ENCODE measurements around the gene PTPN20. TPM values are rescaled to one million over a fixed set of nuclear protein-coding genes. Genes with fewer than 3 reads are reported as not detected.
A peak's percentile ranks its signal among the peaks of the same experiment; 100 is the strongest.

The PTPN20 gene
- total RNA-seq, 1 donor from 2014 or later = 18.8 TPM

DNA sequence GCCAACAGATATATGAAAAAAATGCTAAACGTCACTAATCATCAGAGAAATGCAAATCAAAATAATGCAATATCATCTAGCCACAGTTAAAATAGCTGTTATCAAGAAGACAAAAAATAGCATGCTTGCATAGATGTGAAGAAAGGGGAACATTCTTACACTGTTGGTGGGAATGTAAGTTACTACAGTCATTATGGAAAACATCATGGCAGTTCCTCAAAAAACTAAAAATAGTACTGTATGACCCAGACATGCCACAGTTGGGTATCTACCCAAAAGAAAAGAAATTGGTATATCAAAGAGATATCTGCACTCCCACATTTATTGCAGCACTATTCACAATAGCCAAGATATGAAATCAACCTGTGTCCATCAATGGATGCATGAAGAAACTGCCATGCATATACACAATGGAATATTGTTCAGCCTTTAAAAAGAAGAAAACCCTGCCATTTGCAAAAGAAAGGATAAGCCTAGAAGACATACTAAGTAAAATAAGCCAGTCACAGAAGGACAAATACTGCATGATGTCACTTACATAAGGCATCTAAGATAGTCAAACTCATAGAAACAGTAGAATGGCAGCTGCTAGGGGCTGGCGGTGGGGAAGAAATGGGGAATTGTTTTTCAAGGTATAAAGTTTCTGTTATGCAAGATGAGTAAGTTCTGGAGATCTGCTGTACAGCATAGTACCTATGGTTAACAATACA is 107.0 kb downstream of the PTPN20 start:
- no peak for FAIRE-seq

DNA sequence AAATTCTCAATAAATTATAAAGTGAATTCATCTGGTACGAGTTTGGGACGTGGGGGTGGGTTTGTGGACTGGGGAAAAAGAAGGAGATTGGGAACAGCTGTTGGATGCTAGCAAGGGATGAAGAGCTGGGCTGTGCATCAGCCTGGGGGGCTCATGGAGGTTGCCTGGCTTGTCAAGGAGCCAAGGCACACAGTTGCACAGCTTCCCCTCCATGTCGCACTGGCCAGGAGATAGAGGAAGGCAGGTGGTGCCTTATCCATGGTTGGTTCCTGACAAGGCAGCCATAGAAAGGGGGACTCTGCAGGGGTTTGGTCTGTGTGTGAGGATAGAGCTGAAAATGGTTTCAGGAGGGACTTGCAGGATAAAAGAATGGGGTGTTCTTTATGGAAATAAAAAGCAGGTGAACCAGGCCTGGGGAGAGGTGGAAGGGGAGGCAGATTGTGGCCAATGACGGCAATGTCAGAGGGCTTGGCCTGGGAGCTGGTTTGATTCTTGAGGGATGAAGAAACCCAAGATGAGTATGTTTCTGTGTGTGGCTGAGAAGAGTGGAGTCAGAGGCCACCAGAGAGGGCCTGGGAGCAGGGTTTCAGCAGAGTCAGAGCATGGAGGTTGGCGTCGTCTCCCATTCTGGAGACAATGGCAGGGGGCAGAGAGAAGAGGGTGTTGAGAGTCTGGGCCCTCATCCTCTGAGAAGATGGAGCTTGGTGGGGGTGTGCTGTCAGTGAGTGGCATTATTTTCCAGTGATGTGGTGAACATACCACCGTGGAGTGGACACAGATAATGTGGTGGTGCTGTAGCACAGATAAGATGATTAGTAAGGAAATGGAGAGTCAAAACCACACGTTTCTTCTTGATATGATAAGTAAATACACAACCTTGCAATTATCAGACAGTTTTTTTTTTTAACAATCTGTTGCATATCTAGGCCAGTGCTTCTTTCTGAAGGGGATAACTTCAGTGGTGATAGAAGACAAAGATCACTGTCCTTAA is 108.2 kb downstream of the PTPN20 start:
- DNase-seq (ENCODE audit: low spot score in 2 of 2) (no peak), FAIRE-seq (no peak)

More for the DNA sequence above, 107.0 kb downstream of the PTPN20 start:
- DNase-seq (ENCODE audit: low spot score in 2 of 2) = no peak

DNA sequence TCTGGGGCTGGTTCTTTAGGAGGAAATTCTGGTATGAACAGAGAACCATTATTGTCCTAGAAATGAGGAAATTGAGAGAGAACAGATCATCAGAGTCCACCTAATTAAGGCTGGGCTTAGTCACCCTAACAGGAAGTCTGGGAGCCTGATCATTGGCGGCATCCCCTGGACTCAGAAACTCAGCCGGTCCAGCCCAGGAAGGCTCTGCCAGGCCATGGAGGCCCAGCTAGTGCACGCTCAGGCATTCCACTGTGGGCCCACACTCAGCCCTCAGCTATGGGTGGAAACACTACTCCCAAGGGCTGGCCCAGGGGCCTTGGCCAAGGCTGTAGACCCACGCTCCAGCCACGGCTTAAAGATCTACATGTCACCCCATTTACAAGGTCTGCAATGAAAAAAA is 109.2 kb downstream of the PTPN20 start:
- DNase-seq (ENCODE audit: low spot score in 2 of 2) = no peak
- FAIRE-seq = no peak

DNA sequence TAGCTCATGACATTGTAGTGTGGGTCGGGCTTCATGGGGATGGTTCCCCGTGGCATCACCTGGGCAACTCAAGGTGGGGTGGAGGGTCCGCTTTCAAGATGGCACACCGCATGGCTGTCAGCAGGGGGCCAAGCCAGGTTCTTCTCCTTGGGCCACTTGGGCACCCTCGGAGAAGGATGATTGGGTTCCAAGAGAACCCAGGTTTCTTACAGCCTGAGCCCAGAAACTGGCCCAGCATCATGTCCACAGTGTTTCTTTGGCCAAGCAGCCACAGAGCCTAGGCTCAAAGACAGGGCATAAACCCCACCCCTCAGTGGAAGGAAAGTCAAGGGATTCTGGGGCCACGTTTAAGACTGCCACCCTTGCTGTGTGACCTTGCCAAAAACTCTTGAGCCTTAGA is 110.6 kb downstream of the PTPN20 start:
- DNase-seq (ENCODE audit: low spot score in 2 of 2) (peak in 1 of 2 donors; percentile 5), FAIRE-seq (no peak)

DNA sequence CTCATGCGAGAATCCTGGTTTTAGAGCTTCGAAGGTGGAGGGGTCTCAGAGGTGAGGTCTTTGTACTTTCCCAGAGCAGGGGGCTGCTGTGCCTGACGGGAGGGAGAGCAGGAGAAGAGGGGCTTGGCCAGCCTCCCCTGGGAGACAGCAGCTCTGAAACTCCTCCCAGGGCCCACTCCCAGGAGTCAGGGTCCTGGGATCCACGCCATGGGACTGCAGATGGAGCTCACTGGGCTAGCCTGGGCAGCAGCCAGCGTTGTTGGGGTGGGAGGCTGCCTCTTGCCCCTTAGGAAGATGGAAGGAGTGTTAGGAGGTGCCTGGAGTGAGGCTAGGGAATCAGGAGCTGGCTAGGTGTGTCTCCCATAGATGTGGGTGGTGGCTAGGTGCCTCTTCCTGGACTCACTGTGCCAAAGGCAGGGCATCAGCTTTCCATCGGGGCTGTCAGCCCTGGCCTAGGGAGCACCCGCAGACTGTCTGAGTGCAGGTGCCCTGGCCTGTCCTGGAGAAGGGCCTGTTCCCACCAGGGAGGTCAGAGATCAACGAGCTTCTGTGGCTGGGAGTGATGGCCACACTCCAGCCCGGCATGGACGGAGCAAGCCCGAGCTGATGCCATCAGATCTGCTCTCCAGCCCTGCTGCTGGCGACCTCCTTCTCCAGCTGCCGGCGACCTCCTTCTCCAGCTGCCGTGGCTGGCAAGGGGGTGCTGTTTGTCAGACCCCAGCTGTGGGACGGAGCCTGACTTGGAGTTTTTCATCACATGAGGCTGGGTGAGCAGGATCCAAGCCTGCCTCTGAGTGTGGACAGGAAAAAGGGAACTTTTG is 111.3 kb downstream of the PTPN20 start:
- DNase-seq (ENCODE audit: low spot score in 2 of 2) (peak in 1 of 2 donors; percentile 6), FAIRE-seq (no peak)

DNA sequence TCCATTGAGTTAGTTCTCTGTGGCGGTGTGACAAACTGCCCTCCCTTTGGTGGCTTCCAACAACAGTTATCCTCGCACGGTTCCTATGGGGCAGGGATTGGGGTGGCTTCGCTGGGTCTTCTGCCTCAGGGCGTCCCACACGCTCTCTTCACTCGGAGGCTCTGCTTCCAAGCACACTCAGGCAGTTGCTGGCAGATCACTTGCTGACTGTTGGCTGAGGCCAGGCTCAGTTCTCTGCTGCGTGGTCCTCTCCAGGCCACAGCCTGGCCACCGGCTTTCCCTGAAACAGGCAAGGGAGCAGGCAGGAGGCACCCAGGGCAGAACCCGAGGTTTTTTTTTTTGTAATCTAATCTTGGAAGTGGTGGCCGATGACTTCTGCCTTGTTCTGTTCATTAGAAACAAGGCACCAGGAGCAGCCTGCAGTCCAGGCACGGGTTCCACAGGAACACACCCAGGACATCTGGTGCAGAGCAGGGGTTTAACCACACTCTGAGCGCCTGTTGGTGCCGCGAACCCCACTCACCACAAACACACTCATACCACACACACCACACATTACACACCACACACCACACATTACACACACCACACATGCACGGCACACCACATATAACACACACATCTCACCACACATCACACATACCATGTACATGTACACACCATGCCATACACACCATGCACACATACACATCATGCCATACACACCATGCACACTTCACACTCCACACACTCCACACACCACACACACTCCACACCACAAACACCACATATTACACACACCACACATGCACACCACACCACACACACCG is 112.2 kb downstream of the PTPN20 start:
- FAIRE-seq (no peak), DNase-seq (ENCODE audit: low spot score in 2 of 2) (no peak)

DNA sequence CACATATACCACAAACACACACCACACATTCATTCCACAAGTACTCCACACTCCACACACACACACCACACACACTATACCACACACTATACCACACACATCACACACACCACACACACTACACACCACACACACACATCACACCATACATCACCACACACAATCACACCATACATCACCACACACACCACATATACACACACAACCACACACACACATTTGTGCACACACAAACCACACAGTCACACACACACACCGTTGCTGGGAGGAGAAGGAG is 112.8 kb downstream of the PTPN20 start:
- DNase-seq (ENCODE audit: low spot score in 2 of 2) (no peak), FAIRE-seq (no peak)

DNA sequence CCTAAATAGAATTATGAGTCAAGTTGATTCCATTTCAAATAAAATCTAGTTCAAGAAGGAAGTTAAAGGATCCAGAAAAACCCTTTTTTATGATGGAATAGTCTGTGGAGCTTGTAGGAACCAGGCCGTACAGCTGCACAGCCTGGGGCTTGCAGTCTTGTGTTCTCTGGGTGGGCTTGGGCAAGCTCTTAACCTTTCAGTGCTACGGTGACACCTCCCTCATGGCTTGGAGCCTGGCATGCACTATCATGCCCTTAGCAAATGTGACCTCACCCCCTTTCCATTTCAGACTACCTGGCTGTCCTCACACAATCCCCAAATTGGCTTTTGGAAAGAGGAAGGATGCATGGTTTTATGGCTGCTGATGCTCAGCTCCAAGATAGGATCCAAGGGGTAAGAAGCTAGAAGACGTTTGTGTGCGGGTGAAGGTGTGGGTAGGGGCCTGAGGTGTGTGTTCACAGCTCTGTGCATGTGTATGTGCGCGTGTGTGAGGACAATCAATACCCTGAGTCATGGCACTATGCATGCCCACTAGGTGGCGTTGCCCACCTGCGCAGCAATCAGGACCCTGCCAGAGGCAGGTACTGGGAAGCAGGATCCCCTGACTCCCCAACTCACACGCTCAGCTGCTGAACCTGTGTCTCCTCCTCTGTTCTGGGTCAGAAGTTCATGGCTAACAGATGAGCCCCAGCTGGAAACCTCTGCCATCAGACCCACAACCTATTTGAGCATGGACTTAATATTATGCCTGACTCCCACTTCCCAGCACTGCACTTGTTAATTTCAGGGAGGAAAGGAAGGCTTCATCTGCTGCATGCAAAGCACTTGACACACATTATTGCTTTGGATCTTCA is 113.4 kb downstream of the PTPN20 start:
- FAIRE-seq (no peak), DNase-seq (ENCODE audit: low spot score in 2 of 2) (peak; percentile 44 to 82)

DNA sequence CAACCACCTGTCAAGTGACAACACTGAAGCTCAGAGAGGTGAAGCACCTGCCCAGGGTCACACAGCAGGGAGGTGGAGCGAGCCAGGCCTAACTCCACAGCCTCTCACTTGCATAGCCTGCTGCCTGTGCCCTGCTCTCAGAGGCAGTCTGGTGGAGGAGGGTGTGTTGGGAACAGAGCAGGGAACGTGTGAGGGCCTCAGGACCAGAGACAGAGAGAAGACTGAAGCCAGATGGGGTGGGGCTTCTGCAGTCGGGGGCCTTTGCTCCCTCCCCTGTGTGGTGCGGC is 114.0 kb downstream of the PTPN20 start:
- no peak for DNase-seq (ENCODE audit: low spot score in 2 of 2)
- no peak for FAIRE-seq

DNA sequence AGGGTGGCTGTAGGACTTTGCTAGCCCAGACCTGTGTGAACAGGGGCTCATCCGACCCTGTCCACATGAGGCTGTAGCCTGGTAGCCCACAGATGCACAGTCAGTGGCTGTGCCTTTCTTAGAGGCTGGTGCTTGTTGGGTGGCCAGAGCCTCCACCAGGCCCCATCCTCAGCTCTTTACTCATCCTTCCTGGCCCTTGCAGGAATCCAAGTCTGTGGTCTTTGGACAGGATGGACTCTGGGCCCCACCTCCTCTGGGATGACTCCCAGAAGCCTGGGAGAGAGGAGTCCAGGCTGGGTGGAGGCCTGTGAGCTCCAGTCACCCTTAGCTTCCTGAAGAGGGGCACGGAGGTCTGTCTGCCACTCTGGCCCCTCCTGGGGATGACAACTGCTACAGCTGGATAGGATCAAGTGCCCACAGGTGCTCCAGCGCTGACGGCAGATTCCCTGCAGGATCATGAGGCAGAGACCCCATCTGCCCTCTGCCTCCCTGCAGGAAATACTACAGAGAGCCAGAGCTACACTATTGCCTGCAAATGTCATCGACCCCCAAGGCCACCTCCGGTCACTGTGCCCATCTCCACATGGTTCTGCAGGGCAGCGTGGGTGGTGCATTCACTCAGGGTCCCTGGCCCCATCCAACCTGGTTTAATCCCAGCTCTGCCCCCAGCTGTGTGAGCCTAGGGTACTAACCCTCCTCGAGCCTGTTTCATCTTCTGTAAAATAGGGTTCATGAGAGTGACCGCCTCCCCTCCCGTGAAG is 114.5 kb downstream of the PTPN20 start:
- FAIRE-seq (no peak), DNase-seq (ENCODE audit: low spot score in 2 of 2) (no peak)

DNA sequence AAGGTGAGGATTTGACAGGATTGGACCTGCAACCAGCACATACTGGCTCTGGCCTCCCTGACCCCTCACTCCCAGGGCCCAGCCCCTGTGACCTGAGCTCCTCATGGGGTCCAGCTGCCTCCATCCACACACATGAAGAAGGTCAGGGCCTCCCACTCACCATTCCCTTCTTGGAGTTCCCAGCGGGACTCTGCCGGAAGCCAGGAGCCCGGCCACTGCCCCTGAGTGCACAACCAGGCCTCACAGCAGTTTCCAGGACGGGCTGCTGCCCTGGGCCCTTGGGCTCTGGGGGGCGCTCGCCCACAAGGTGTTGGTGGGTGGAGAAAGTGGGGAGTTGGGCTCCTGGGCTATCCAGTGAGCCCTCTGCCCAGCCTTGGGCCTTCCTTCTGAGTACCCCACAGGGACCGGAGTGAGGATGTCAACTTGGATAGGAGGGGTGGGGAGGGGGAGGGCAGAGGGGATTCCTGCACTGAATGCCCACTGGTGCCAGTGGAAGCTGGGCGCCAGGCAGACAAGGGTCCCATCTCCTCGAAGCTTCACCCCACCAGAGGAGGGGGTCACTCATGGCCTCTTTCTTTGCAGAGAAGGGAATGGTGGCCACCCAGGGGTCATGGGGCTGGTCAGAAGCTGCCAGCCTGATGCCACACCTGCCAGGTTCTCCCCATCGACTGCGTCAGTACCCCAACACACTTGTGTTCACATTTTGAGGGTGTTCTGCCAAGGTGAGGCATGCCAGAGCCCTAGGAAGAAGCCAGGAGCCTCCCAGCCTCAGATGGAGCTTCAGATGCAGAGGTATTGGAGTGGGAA is 115.3 kb downstream of the PTPN20 start:
- no peak for FAIRE-seq
- DNase-seq (ENCODE audit: low spot score in 2 of 2) = no peak

DNA sequence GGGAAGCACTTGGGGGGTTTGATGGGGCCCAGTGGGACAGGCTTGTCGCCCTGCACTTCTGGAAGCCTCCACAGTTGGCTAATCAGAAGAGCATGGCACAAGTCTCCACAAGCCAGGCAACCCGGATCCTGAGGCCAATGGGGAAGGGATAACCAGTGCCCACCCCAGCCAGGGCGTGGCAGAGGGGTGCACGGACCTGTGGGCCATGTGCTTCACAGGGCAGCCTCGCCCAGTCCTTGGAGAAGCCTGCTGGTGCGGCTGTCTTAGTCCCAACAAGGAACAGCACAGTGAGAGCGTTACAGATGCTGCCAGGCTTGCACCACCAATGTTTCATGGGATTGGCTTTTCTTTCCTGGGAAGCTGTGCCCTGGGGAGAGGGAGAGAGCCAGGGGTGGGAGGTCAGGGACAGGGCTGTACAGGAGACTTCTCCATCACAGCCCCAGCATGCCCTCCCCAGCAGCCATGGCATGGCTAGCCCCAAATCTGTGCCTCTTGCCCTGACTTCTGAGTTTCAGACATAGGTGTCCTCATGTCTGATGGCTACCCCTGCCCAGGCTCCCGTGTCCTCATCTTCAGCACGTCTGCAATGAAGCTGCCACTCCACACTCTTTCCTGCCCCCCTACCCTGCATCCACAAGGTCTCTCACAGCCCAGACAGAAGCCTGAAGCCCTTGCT is 116.0 kb downstream of the PTPN20 start:
- FAIRE-seq = no peak
- DNase-seq (ENCODE audit: low spot score in 2 of 2) = no peak

DNA sequence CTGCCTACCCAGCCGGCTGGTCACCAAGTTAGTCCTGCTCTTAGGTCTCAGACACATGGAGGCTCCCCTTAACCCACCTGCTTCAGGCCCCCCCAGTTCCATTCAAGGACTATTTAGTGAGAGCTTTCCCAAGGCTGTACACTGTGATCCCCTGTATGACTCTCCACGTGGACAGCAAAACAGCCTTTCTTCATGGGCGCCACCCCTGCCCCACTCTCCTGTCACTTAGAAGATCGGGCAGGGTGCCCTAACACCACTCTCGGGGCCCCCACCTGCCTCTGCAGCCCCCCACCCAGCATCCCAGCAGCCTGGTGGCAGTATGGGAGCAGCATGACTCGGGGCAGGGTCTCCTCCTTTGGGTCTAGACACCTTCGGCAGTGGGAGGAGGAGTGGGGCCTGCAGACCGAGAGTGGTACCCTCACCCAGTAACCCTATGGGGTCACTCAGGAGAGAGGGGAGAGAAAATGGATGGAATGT is 116.6 kb downstream of the PTPN20 start:
- DNase-seq (ENCODE audit: low spot score in 2 of 2) (no peak), FAIRE-seq (no peak)

DNA sequence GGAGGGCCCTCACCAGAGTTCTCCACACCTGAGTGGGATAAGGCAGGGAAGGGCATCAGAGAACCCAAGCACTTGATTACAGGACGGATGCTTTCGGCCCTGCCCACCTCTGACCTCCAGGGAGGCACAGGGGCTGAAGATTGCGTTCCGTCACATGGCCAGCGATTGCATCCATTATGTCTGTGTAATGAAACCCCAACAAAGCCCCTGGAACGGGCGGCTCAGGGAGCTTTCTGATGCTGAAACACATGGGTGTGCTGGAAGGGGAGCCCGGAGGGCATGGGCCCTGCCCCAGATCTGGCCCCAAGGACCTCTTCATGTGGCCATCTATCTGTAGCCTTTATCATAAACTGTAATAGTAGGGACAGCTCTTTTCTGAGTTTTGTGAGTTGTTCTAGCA is 117.2 kb downstream of the PTPN20 start:
- no peak for DNase-seq (ENCODE audit: low spot score in 2 of 2)
- FAIRE-seq = no peak

DNA sequence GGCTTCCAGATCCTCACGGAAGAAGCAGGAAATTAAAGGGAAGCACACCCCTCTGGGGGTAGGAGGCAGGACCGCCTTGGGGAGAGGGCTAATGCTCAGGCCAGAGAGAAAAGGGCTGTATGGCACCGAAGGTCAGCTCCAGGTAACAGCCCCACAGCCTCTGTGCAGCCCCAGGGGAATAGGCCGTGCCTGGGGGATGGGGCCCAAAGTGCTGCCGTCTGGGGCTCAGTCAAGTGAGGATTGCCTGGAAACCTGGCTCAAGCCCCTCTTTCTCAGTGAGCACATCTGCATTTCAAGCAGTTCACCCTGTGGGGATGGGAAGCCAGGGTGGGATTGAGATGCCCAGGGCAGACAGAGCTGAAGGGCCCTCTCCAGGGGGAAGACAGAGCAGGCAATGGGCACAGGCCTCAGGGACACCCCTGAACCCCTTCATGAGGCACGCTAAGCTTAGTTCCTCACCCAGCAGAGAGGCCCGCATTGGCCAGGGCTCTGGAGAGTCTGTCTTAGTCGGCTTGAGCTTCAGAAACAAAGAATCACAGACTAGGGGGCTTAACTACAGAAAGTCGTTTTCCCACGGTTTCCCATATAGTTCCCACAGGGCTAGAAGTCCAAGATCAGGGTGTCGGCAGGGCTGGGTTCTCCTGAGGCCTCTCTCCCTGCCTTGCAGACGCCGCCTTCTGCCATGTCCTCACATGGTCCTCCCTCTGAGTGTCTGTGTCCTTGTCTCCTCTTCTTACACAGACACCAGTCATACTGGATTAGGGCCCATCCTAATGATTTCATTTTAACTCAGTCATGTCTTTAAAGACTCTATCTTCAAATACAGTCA is 118.2 kb downstream of the PTPN20 start:
- no peak for FAIRE-seq
- no peak for DNase-seq (ENCODE audit: low spot score in 2 of 2)

DNA sequence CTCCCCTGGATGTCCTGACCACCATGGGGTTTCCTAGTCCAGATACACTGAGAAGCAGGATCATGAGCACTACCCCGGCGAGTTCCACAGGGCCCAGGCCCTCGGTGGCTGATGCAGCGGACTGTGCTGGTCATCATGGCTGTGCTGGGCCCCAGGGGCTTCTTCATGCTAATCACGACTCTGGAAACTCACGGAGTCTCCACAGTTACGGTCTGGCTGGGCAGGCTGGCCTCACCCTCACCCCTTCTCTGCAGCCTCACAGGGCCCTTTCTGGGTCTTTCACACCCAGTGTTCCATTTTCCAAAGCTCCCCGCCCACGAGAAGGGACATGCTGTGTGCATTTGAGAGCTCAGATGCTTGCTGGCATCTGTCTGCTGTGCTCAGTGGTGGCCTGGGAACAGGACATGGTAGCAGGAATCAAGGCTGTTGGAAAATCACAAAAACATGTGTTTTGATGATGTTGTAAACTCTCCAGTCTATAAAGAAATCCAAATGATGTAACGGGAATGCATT is 119.0 kb downstream of the PTPN20 start:
- DNase-seq (ENCODE audit: low spot score in 2 of 2) = no peak
- no peak for FAIRE-seq

Measured in frontal cortex (tissue), 4 donors.